ENCODE measurements around the gene KCTD19.

- TF ChIP-seq POLR2A (IDR thresholded peaks at IDR 0.05; ENCODE audit: low read depth, low read length): no peak
- no peak for TF ChIP-seq POLR2AphosphoS5 (IDR thresholded peaks at IDR 0.05; ENCODE audit: low read depth, low read length)
- no peak for TF ChIP-seq TAF1 (IDR thresholded peaks at IDR 0.05; ENCODE audit: low read depth, low read length)
Measured at GRCh38 chr16:67284699-67285646, 41.6 kb downstream of the KCTD19 start.

All from GM12891 (cell line).